ENCODE measurements around the gene RTN4RL1.
"Not testable (repeated sequence)": the region's sequence is repeated elsewhere in the genome, so short reads cannot be mapped to it uniquely, and the experiment has no call there.

The RTN4RL1 gene

DNA sequence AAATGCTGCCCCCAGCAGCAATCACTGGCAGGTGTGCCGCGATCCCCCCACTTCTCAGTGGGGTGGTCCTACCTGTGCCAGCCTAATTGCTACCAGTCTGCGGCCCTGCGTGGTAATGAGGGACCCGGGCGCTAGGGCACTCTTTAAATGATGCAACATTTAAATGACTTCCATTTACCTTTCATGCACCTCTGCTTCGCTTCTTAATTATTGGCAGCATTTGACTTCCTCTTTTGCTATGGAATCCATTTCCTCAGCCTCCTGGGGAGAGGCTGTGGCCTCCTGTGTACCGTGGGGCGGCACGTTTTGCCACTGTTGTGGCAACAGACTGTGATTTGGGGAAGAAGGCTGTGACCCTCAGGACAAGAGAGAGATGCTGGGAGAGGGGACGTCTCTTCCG is 109.2 kb downstream of the RTN4RL1 start:
- DNase-seq = no peak

DNA sequence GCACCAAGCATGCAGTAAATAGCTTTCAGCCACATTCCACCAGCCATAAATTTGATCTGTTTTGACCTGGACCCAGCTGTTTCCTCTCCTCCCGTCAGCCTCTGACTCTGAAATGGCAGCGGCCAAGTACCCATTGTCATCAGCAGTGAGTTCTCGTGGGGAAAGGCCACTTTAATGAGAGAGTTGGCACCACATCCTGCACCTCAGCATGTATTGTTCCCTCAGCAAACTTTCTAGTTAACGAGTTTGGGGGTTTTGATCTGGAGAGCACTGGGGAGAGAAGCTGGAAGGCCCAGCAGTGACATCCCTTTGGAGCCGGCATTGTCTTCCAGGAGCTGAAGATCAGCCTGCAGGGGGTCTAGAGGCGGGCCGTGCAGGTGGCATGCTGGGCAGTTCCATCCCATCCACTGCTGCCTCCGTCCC is 110.5 kb downstream of the RTN4RL1 start:
- DNase-seq = no peak

DNA sequence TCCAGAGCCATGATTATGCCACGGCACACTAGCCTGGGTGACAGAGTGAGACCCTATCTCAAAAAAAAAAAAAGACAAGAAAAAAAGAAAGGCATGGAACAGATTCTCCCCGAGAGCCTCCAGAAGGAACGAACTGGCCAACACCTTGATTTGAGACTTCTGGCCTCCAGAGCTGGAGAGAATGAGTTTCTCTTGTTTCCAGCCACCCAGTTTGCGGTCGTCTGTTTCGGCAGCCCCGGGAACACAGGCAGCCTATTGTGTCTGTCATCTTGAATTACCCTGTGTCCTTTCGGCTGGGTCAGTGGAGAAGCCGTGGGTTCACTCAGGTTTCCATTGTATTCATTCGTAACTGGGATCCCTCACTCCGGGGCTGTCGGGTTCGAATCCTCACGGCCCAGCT is 111.4 kb downstream of the RTN4RL1 start:
- no peak for DNase-seq

DNA sequence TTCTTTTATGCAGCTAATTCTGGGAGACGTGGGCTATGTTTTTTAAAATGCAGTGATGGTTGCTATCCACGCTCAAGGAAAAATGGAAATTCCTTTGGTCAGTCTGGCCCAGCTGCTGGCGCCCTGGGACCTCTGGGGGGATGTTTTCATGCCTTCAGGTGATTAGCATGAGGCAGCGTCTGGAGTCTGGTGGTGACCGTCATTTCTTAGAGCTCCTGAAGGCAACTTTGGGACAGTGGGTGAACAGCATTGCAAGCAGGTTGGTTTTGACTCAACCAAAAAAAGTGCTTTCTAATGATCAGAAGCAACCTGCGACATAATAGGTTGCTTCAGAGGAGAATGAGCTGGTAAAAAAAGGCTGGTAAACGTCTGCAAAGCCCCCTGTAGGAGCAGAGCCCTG is 113.0 kb downstream of the RTN4RL1 start:
- DNase-seq = no peak

DNA sequence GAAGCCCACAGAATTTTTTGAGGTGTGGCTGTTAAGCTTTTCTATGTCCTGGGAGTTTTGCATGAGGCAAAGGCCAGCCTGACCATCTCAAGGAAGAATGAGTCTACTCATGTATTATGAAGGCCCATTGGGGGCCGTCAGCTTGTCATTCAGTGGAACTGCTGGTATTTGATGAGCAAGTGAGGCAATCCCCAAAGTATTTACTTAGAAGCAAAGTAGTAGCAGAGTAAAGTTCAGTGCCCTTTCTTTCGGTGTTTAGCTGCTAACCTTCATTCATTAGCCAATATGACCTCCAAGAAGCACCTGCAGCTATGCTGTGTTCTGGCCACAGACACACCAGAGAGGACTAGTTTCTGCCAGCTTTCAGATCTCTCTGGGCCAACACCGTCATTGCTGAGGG is 115.1 kb downstream of the RTN4RL1 start:
- no peak for DNase-seq

DNA sequence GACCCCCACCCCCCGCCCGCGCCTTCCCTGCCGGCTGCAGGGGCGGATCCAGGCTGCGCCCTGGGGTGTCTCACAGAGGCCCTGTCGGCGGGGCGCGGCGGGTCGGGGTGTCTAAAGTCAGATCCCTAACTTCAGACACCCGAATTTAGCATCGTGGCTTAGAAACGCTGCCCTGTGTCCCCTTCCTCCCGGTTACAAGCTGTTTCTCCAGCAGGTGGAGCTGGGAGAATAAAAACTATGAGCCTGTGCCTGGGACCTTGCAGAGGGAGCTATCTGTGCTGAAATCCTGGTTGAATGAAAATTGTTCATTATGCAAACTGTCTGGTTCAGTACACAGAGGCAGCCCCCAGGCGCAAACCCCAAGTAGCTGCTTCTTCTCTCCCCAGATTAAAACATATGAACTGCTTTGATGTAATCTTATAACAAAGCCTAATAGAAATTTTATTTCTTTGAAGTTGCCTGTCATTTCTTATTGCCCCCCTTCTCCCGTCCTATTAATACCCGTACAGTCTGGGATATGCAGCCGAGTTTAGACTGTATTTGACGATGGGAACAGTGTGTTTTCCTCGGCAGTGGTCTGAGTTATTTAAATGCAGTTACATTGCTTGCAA is 116.3 kb downstream of the RTN4RL1 start:
- DNase-seq = peak; percentile 37 to 81

DNA sequence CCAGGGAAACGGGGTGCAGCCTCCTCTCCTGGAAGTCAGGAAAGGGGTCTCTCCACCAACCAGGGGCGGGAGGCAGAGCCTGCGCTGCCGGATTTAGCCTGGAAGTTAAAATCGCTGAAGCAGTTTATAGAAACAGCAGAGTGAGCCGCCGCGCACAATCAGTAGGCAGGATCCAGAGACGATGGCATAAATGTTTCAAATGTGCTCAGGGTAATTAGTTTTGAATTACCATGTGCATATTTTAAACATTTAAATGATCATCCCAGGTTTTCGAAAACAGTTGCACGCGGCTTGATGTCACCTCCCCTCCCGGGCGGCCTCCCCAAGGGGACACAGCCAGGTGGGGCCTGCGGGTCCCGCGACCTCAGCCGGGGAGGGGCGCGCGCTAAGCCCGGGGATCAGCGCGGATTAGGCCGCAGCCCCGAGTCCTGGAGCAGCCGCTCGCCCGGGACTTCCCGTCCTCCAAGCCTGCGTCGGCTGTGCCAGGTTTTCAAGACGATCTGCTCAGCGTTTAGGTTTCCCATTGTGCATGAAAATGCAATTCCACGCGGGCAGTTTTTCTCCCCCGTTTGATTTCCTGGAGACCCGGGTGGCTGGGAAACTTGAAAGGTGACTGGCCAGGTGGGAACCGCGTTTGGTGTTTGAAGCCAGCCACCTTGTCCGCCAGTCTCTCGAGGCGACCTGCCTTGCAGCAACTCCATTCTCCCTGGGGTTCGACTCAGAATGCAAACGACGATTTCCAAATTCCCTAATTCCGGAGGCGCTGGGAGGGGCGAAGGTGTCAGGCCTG is 117.0 kb downstream of the RTN4RL1 start:
- DNase-seq = no peak

- DNase-seq = no peak
Measured at GRCh38 chr17:1907216-1907631, 117.9 kb downstream of the RTN4RL1 start.

- no peak for DNase-seq
Measured at GRCh38 chr17:1906662-1907101, 118.5 kb downstream of the RTN4RL1 start.

DNA sequence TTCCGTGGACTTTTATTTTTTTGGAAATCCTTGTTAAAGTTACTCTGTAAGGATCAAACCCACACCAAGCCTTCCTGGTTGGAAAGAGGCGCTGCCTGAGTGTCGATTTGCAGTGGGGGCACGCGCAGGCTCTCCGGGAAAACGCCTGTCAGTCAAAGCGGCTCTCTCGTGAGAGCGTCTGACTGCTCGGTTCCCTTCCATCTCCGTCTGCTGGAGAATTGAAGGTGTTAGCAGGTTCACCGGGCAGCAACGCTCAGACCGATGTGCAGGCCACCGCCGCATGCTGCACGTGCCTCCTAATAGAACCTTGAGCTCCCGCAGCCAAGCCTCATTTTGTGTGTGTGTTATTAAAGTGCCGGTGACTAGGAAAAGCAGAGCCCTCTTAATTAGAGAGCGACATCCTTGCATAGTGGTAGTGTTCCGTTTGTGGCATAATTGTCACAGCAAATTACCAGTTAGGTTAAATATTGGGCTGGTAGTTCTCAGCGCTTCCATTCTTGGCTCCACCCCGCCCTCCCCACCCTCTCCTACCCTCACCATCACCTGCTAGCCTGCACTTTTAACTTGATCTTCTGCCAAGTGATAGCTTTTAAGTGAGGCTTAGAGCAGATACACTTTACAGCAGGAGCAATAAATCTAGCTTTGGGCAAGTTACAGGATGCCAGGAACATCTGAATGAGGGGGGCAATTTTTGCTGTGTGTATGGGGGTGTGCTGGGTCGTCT is 119.8 kb downstream of the RTN4RL1 start:
- no peak for DNase-seq

GRCh38 chr17:1904273-1905182 is 120.6 kb downstream of the RTN4RL1 start:
- DNase-seq = no peak

GRCh38 chr17:1899403-1900000 is 125.6 kb downstream of the RTN4RL1 start:
- no peak for DNase-seq

DNA sequence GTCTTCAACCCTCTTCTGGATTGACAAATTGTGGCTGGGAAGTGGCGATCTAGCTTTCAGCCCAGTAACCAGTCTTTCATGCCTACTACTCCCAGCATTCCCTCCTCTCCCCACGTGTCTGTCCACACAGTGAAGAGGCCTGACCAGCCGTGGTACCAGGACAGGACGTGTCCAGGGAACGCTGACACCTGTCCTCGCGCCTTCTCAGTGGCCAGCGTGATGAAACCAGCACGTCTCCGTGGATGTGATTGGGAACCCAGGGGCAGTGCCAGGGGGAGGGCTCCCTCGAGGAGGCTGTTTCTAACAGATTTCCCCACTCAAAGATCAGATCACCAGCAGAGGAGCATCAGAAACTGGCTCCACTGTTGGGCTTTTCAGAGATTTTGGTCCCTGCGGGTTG is 126.3 kb downstream of the RTN4RL1 start:
- no peak for DNase-seq

GRCh38 chr17:1898332-1898731 is 126.8 kb downstream of the RTN4RL1 start:
- no peak for DNase-seq

DNA sequence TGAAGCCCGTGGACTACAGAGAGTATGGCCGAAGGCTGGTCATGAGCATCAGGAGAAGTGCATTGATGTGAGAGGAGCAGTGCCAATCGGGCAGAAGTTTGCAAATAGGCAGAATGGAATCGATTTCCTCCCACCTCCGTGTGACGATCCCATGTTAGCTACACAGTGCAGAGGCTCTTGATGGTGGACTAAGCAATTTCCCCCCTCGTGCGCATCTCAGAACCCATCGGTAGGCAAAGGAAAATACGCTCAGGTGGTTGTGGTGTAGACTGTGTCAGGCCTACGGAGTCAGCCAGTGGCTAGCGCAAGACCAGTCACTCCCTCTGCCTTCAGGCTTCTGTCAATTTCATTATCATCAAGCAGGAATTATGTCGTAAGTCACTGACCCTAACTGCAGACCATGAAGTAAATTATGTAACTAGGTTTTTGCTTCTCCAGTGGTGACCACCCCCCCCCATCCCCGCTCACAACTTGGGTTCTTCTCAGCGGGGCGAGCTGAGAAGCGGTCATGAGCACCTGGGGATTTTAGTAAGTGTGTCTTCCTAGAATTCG is 128.0 kb downstream of the RTN4RL1 start:
- no peak for DNase-seq

DNA sequence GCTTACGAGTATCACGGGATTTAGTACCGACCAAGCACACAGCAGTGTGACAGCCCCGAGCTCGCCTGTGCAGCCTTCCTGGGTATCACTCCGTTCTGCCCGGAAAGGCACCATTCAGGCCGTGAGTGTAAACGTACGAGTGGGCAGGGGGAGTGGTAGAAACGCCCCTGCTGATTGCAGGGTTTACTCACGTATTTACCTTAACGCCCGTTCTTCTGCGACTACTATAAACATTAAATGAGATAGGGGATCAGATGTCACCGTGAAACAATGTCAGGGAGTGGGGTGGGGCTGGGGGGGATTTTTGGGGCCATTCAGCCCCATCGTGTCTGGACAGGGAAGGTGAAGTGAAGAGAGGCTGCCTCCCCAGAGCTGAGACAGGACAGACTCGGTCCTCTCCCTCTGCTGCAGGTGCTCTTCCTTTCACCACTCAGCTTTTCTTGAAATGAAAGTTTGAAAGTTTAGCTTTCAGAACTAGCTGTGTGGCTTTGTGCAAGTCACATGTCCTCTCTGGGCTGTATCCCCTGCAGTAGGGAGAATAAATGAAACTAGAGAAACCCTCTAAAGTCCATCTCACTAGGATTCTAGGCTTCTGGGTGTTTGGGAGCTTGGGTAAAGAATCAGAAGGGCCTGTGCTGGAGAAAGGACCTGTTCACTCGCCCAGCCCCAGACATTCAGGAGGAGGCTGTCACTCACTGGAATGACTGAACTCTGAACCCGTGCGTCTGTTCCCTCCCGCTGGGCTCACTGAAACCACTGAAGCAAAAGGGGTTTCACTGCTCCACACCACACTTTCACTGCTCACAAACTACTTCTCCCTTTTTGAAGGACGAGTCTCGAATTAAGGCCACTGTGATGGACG is 128.7 kb downstream of the RTN4RL1 start:
- no peak for DNase-seq

- DNase-seq = not testable (repeated sequence)
Measured at GRCh38 chr17:1895479-1895878, 129.7 kb downstream of the RTN4RL1 start.

DNA sequence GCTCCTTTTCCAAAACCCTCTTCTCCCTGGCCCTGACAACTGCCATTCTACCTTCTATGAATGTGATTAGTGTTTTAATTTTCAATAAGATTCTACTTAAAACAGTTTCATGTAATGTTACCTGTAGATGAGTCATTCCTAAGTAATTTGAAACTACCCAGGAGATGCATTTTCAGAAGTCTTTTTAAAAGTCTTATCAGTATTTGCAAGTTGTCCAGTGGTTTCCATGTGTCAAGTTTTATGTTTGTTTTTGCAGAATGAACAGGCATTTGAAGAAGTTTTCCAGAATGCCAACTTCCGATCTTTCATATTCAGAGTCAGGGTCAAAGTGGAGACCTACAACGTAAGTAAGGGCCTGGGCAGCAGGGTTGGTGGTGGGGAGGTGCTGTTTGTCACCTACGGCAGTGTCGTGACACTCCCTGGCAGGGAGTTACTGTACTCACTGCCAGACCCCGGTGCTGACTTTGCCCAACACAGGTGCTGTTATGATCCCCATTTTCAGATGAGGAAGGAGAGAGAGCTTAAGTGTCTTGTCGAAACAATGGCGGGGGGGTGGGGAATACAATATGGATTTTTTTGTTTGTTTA is 130.3 kb downstream of the RTN4RL1 start:
- DNase-seq = no peak

GRCh38 chr17:1890758-1891450 is 134.2 kb downstream of the RTN4RL1 start:
- no peak for DNase-seq

- DNase-seq = no peak
Measured at GRCh38 chr17:1888741-1889140, 136.4 kb downstream of the RTN4RL1 start.
